ENCODE measurements around the gene CXCL10.
"Not testable (repeated sequence)": the region's sequence is repeated elsewhere in the genome, so short reads cannot be mapped to it uniquely, and the experiment has no call there.

Gene CXCL10

GRCh38 chr4:76023389-76023788, at the start of gene CXCL10:
CXCL10 (minus strand) TSS chr4:76023497; CDS start chr4:76023431, 66 bp downstream.
- no peak for DNase-seq (ENCODE audit: low read depth, low spot score)

GRCh38 chr4:76072760-76073159, 49.5 kb upstream of the CXCL10 start:
- DNase-seq (ENCODE audit: low read depth, low spot score), result peak; percentile 64

- DNase-seq (ENCODE audit: low read depth, low spot score), result peak; percentile 33
Observed at GRCh38 chr4:76067652-76068286, 44.5 kb upstream of the CXCL10 start.

GRCh38 chr4:76066546-76066945, 43.2 kb upstream of the CXCL10 start:
- no peak for DNase-seq (ENCODE audit: low read depth, low spot score)

DNA sequence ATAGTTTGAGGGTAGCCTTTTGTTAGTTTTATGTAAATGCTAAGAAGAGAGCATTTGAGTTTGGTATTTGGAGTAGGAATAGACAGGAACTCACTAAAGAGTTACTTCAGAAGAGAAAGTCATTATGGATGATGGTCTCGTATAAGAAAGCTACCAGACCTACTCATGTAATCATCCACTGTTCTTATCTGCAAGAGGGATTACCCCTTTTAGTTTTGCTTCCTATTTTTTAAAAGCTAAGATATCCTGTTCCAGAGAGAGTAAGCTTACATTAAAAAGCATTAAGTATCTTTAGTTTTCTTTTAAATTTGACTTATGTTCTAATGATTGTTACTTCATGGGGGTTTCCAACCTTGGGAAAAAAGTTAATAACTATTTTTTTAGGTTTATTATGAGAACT, 38.7 kb upstream of the CXCL10 start:
- DNase-seq (ENCODE audit: low read depth, low spot score), result no peak

GRCh38 chr4:76061421-76061820, 38.1 kb upstream of the CXCL10 start:
- DNase-seq (ENCODE audit: low read depth, low spot score), result no peak

- no peak for DNase-seq (ENCODE audit: low read depth, low spot score)
Observed at GRCh38 chr4:76060506-76060905, 37.2 kb upstream of the CXCL10 start.

DNA sequence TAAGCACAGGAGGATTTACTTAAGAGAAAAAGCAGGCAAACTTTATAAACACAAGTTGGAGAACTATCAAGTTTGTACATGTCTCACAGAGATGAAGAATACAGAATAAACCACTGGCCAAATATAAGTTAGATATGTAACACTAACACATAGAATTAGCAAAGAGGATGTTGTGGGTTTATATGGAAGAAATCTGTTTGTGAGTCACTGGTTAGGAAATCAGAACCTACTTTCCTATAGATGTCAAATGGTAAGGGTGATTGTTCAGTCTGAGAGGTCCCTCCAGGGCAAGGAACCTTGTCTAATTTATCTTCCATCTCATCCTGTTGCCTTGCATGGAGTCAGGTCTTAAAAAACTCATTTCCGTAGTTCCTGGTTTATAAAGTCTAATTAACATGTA, 36.5 kb upstream of the CXCL10 start:
- DNase-seq (ENCODE audit: low read depth, low spot score), result no peak

DNA sequence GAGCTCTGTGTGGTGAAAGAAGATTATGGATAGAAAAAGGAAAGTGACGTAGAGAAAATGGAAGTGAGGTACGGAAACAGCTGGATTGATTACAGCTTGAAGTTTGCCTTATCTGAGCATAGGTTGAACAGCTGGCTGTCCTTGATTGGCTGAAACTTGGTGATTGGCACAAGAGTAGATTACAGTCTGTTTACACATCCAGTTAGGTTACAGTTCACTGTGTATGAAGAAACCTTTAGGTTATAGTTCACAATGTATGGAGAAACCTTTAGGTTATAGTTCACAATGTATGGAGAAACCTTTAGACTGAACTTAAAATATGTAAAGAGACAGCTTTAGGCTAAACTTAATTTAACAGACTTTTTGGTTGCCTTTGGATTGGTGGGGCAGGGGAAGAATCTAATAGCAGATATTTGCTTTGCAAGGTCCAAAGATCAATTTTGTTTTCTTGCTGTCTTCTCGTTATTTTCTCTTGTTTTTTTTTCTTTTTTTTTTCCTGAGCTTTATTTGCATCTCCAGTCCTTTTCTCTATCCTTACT, 35.7 kb upstream of the CXCL10 start:
- no peak for DNase-seq (ENCODE audit: low read depth, low spot score)

- no peak for DNase-seq (ENCODE audit: low read depth, low spot score)
Observed at GRCh38 chr4:76058302-76058701, 35.0 kb upstream of the CXCL10 start.

GRCh38 chr4:76055421-76055820, 32.1 kb upstream of the CXCL10 start:
- no peak for DNase-seq (ENCODE audit: low read depth, low spot score)

DNA sequence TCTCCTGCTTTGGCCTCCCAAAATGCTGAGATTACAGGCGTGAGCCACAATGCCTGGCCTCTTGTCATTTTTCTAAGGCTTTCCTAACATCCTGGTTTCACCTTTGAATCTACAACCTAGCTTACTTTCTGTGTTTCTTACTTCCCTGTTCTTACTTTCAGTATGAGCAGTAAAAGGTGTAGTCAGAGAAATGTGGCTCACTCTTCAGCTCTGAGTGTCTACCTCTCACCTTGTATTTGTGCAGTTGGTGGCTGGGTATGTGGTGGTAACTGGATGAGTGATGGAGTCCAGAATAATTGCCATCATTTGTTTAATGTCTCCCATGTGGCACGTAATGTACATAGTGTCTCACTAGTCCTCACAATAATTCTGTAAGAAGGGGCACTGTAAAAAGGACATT, 31.7 kb upstream of the CXCL10 start:
- DNase-seq (ENCODE audit: low read depth, low spot score), result no peak

DNA sequence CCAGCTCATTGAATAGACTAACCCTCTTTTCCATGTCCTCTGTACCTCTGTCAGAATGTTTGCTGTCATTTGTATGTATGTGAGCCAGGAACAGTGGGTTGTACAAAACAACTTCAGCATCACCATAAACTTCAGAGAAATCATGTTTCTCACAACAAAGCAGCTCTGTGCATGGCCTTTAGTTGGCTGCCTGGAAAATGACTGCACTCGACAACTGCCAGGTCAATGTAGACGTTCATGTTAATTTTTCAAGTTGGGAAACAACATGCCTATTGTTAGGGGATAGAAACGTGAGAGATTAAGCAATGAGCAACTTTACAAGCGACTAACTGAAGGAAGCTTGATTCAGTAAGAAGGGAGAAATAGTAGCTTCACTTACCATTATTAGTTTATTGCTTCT, 30.4 kb upstream of the CXCL10 start:
- no peak for DNase-seq (ENCODE audit: low read depth, low spot score)

DNA sequence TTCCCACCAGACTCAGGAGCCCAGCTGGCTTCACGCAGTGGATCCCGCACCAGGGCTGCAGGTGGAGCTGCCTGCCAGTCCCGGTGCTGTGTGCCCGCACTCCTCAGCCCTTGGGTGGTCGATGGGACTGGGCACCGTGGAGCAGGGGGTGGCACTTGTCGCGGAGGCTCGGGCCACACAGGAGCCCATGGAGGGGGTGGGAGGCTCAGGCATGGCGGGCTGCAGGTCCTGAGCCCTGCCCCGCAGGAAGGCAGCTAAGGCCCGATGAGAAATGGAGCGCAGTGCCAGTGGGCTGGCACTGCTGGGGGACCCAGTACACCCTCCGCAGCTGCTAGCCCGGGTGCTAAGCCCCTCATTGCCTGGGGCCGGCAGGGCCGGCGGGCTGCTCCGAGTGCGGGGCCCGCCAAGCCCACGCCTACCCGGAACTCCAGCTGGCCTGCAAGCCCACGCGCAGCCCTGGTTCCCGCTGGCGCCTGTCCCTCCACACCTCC, 27.3 kb upstream of the CXCL10 start:
- not testable (repeated sequence) for DNase-seq (ENCODE audit: low read depth, low spot score)

DNA sequence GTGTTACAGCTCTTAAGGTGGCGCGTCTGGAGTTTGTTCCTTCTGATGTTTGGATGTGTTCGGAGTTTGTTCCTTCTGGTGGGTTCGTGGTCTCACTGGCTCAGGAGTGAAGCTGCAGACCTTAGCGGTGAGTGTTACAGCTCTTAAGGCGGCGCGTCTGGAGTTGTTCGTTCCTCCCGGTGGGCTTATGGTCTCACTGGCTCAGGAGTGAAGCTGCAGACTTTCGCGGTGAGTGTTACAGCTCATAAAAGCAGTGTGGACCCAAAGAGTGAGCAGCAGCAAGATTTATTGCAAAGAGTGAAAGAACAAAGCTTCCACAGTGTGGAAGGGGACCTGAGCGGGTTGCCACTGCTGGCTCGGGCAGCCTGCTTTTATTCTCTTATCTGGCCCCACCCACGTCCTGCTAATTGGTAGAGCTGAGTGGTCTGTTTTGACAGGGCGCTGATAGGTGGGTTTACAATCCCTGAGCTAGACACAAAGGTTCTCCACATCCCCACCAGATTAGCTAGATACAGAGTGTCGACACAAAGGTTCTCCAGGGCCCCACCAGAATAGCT, 26.6 kb upstream of the CXCL10 start:
- not testable (repeated sequence) for DNase-seq (ENCODE audit: low read depth, low spot score)

DNA sequence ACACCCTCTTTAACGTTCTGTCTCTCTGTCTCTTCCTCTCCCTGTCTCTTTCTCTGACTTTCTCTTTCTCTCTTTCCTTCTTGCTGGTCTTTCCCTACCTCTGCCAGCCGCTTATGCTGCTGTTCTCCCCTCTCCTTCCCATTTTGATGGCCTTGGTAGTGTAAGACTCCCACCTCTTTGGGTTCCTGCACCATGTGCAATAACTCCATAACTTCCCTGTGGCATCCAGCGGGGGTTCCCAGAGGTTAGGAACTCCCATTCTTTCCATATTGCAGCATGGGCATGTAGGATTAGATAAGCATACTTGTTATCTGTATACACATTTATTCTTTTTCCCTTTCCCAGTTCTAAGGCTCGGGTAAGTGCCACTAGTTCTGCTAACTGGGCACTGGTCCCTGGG, 21.4 kb upstream of the CXCL10 start:
- not testable (repeated sequence) for DNase-seq (ENCODE audit: low read depth, low spot score)

- not testable (repeated sequence) for DNase-seq (ENCODE audit: low read depth, low spot score)
Observed at GRCh38 chr4:76043306-76043705, 20.0 kb upstream of the CXCL10 start.

GRCh38 chr4:76042241-76042998, 19.1 kb upstream of the CXCL10 start:
- not testable (repeated sequence) for DNase-seq (ENCODE audit: low read depth, low spot score)

DNA sequence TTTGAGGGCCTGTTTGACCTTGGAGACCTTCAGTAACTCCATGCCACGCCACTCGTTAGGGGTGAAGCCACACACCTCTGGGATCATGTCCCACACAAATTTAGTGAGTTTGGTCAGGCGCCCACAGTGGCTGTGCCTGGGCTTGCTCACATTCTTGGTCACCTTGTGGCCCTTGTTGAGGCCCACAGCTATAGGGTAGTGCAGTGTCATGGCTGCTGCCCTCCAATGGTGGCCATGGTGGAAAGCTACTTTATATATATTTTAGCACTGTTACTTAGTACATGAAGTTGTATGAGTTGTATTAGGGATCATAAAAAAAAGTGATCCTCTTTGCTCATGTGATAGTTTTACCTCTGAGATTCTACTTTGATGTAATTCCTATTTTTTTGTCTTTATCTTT, 13.6 kb upstream of the CXCL10 start:
- DNase-seq (ENCODE audit: low read depth, low spot score), result no peak

- no peak for DNase-seq (ENCODE audit: low read depth, low spot score)
Observed at GRCh38 chr4:76035799-76036380, 12.6 kb upstream of the CXCL10 start, which contains the start of gene CXCL11. CXCL11 (minus strand) TSS chr4:76036070; CDS start chr4:76035987, 83 bp downstream.

DNA sequence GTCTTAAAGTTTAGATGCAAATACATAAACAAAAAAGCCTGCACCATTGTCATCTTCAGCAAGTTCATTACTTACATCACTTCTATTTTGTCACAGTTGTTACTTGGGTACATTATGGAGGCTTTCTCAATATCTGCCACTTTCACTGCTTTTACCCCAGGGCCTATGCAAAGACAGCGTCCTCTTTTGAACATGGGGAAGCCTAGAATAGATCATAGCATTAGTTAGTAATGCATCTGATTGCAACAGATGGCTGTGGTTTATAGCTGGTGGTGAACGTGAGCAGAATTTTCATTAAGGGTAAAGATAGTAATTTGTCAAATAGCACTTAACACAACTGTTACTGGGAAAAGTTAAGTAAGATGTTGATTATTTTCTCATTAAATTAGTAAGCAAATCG, 11.8 kb upstream of the CXCL10 start:
- no peak for DNase-seq (ENCODE audit: low read depth, low spot score)

DNA sequence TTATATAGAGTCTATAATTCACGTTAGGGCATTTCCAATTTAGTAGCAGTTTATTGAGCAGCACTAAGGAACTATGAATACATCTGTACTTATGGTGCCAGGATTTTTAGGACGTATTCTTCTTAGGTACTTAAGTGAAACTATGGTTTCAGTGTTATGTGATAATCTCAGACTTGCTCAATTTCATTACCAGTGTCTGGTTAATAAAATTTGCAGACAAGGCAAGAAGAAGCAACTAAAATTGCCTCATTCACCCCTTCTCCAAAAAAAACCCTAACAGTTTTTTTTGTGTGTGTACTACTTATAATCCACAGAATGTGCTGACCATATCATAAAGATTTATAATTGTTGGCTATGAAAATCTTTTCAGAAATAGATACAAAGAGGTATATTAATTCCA, 6.0 kb upstream of the CXCL10 start:
- DNase-seq (ENCODE audit: low read depth, low spot score), result no peak

All from iPS DF 19.7 (cell line).